Fibroblast of peridontal ligament (primary cell): ENCODE results near the gene MEGF6.

Experiments used
- DNase-seq: peaks from one replicate; pipeline ENCODE4 v3.0.0-alpha.2; 2010; ENCODE audit errors: extremely low read depth

MEGF6 gene

DNA sequence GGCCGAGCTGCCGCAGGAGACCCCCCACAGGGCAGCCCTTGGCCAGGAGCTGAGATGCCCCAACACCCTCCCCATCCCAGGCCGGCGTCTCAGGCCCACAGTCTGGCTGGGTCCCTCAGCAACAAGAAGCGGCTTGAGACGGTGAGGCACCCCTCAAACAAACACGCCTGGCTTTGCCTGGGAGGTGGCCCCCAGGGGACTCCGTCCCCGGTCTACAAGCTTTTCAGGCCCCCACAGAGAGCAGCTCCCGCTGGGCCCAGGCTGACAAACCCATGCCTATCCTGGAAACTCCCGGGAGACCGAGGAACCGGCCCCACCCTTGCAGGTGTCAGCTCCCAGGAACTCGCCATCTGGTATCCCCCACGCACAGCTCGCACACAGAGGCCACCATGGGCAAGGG, 89.9 kb downstream of the MEGF6 start:
- no peak for DNase-seq

GRCh38 chr1:3520419-3521378, 90.6 kb downstream of the MEGF6 start:
- no peak for DNase-seq

DNA sequence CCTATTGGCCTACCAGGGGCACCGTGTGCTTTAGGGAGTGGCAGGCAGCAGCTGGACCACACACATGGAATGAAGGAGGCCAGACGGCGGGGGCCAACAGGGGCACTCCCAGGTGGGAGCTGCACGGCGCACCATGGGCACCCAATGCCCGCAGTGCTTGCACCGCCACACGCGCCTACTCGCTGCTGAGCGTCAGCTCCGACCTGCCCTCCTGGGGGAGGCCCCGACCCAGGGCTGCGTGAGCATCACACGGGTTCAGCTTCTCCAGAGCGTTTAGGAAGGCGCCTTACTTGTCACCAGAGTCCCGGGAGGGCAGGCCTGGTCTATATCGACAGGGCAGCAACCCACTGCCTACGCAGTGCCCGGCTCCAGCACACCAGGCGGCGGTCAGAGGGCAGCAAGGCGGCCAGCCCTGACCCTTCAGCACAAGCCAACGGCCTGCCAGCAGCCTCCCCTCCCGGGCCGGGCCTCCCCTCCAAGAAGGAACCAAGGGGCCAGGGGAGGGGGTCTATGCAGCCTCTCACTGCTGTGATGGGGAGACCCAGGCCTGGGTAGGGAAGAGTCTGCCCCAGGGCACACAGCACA, 91.9 kb downstream of the MEGF6 start:
- DNase-seq, result no peak

DNA sequence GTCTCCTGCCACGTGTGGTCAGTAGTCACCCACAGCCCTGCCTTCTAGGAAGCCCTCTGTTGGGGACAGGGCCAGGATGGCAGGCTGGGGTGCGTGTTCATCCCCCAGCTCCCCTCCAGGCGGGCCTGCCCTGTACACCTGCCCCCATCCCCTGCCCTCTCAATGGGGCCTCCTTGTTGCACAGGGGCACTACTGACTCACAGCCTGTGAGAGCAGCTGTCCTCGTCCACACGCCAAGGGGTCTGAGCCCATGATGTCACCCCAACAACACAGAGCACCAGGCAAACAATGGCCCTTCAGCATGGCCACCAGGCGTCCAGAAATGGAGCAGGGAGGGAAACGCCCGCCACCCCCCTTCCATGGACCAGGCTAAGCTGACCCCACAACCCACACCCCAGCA, 92.6 kb downstream of the MEGF6 start:
- no peak for DNase-seq

GRCh38 chr1:3518256-3518655, 93.1 kb downstream of the MEGF6 start:
- DNase-seq, result no peak

GRCh38 chr1:3516911-3517675, 94.2 kb downstream of the MEGF6 start:
- no peak for DNase-seq

DNA sequence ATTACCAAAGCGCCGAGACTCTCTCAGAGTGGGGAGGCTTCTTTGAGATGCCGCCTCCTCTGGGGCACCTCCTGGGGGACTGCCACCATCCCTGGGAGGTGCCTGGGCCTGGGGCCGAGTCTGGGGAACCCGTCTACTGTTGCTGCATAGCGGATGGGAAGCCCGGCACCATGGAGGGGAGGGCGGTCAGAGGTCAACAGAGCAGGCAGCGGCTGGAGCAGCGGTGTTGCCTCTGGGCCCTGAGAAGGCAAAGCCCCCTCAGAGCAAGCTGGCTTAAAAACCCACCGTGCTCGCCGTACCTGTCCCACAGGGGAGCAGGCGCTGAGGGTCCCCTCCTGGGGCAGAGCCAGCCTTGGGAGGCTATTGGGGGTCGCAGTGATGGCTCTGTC, 94.8 kb downstream of the MEGF6 start:
- DNase-seq, result no peak

DNA sequence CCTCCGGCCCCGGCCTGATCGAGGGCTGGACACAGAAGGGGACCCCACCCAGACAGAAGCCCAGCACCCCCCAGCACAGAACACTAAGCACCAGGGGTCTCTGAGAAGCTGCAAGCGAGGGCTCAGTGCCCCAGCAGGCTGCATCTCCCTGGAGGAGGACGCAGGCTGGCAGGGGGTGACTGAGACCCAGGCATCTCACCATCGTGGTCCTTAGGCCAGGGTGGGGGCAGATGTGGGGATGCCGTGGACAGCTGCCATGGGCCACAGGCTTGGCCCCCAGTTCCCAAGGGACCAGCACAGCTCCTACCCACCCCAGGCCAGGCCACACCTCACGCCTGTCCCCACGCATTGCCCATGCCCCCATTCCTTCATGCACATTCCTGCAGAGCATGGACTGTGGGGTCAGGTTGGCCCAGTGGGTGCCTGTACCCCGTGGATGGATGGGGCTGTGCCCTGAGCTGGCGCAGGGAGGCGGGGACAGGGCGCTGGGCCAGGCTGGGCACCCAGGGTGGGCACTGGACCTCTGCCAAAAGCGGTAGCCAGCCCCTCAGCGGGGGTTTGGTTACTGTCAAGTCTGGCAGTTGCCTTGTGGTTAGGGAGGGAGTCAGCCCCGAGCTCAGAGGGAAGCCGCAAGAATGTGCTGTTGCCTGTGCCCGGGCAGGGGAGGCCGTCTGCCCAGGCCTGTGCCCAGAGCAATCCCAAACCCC, 95.4 kb downstream of the MEGF6 start:
- DNase-seq, result peak; percentile 9

GRCh38 chr1:3515272-3515671, 96.0 kb downstream of the MEGF6 start:
- DNase-seq, result no peak

DNA sequence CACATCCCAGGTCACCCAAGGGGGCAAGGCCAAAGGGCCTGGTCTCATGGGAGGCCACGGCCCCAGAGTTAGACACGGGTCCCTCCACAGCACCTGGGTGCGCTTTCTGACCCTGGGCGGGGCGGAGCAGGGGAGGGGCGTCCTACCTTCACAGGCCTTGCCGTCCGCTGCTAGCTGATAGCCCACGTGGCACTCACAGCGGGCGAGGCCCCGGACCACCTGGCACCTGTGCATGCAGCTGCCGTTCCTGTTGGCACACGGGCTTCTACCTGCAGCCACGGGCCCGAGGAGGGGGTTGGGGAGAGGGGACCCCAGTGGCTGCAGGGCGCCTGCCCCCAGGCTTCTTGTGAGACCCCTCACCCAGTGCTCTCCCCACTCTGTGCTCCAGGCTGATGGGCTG, 96.9 kb downstream of the MEGF6 start:
- DNase-seq, result no peak

GRCh38 chr1:3511856-3512255, 99.5 kb downstream of the MEGF6 start:
- DNase-seq, result no peak

DNA sequence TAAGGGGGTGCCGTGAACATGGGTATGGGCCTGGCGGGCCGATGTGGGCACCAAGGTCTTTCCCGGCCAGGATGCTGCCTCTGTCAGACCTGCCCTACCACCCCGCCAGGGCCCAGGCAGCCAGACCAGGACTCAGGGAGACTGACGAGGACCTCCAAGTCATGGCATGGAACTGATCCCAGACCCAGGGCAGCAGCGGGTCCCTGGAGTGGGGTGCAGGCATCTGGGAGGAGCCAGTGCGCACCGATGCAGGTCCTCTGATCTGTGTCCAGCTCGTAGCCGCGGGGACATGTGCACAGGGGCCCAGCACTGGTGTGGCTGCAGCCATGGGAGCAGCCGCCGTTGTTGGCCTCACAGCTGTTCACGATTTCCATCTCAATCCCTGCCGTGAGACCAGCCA, 100.0 kb downstream of the MEGF6 start:
- DNase-seq, result no peak

- no peak for DNase-seq
These were observed 100.4 kb downstream of the MEGF6 start for GRCh38 chr1:3510956-3511250.

- DNase-seq, result no peak
These were observed 101.0 kb downstream of the MEGF6 start for GRCh38 chr1:3510136-3510955.

- DNase-seq, result no peak
These were observed 101.6 kb downstream of the MEGF6 start for GRCh38 chr1:3509721-3510120.

DNA sequence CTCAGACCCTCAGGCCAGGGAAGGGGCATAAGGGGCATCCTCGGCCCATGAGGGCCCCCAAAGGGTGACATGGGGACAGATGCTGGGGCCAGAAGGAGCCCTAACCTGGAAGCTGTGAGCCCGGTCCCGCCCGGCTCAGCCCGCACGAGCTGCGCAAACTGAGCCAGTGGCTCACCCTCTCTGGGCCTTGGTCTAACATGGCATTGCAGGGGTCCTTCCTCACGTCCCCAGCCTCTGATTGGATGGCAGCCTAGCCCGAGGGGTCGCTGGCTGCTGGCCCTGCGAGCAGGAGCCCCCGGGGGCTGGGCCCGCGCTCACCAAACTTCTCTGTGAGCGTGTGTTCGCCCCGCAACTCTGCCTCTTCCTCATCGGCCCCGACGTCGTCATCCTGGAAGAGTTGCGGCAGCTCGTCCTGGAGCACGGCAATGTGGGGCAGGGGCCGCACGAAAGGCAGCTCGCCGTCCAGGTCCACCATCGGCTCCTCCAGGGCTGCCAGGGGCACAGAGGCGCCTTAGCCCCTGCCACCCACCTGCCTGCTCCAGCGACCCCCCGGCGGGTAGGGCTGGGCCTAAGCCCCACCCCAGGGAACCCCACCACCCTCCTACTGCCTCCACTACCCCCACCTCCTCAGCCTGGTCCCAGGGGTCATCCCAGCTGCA, 102.4 kb downstream of the MEGF6 start:
- no peak for DNase-seq

GRCh38 chr1:3507636-3508275, 103.6 kb downstream of the MEGF6 start:
- no peak for DNase-seq

DNA sequence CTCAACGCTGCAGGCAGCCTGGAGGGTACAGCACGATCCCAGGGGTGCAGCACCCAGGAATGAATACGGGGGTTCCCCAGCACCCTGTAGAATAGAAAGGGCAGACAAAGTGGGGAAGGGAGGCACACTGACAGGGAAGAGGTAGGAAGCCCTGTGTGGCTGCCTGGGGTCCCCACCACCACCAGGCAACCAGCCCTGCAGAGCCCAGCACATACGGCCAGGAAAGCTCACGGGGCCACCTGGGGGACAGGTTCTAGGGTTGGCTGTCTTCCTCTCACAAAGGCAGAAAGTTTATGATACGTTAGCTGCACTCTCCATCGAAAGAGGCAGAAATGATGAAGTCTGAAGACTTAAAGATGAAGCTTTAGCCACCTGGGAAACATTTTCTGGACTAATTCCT, 104.4 kb downstream of the MEGF6 start:
- no peak for DNase-seq

- no peak for DNase-seq
These were observed 105.3 kb downstream of the MEGF6 start for GRCh38 chr1:3506041-3506440.

DNA sequence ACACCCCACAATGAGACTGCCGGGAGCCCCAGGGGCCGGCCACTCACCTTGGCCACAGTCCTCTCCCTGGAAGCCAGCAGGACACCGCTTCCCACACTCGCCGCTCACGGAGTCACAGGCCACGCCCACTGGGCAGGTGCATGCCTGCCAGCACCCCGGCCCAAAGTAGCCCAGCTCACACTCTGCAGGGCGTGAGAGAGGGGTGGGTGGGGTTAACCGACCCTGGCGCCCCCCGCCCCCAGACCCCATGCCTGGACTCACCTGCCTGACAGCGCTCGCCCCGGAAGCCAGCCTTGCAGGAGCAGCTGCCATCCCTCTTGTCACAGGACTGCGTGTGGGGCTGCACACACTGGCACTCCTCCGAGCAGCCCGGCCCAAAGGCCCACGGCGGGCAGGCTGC, 106.1 kb downstream of the MEGF6 start:
- no peak for DNase-seq
